IPS-18a (cell line): Measurements from ENCODE around the gene SLAIN2.

Source experiments
- H3K27ac ChIP-seq: one replicate; pipeline ENCODE4 v1.5.1; 2013; ENCODE audit warnings: low read length
- H3K27me3 ChIP-seq: one replicate; pipeline ENCODE4 v1.6.1; 2013; ENCODE audit warnings: mild to moderate bottlenecking, low read length; ENCODE audit not compliant: control insufficient read depth, insufficient read depth
- H3K36me3 ChIP-seq: one replicate; pipeline ENCODE4 v1.6.1; 2013; ENCODE audit warnings: low read depth, low read length; ENCODE audit not compliant: control insufficient read depth
- H3K4me1 ChIP-seq: one replicate; pipeline ENCODE4 v1.6.1; 2013; ENCODE audit warnings: low read depth, low read length; ENCODE audit not compliant: control insufficient read depth
- H3K4me3 ChIP-seq: one replicate; pipeline ENCODE4 v1.5.1; 2013; ENCODE audit warnings: low read length
- H3K9ac ChIP-seq: one replicate; pipeline ENCODE4 v1.6.1; 2013; ENCODE audit warnings: mild to moderate bottlenecking, low read length, moderate library complexity
- H3K9me3 ChIP-seq: one replicate; pipeline ENCODE4 v1.6.1; 2013; ENCODE audit warnings: low read depth, low read length; ENCODE audit not compliant: control insufficient read depth

The SLAIN2 gene

DNA sequence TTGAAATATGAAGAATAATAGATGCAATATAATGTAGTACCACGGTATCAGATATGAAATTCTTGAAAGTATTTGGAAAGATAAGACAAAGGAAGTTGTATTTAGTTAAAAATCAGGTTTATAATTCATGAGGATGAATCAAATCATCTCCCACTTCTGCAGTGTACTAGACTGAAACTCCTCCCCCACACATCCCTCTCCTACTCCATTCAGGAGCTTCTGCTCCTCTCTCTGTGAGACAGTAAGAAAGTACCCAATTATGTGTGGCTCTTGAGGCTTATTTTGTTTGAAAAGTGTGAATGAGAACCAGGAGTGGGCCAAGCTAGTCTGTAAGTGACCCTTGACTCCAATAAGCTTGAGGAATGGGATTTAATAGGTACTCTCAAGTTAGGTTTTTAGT, 9.5 kb downstream of the SLAIN2 start:
- H3K4me3 ChIP-seq, result no peak overlapping the region
- no peak overlapping the region for H3K27ac ChIP-seq
- H3K9ac ChIP-seq, result no peak overlapping the region
- H3K27me3 ChIP-seq, result no peaks in the 10 kb centered on the region
- peaks cover 10% of the 10 kb centered on the region for H3K4me1 ChIP-seq
- H3K36me3 ChIP-seq, result no peaks in the 10 kb centered on the region
- no peaks in the 10 kb centered on the region for H3K9me3 ChIP-seq

DNA sequence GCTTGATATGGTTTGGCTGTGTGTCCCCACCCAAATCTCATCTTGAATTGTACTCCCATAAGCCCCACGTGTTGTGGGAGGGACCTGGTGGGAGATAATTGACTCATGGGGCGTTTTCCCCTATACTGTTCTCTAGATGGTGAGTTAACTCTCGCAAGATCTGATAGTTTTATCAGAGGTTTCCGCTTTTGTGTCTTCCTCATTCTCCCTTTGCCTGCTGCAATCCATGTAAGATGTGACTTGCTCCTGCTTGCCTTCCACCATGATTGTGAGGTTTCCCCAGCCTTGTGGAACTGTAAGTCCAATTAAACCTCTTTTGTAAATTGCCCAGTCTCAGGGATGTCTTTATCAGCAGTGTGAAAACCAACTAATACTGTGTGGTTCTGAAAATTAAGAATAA, 11.5 kb downstream of the SLAIN2 start:
- Histone ChIP-seq H3K9ac (no peak overlapping the region), H3K36me3 (no peaks in the 10 kb centered on the region), H3K4me1 (peaks cover 10% of the 10 kb centered on the region), H3K27ac (no peak overlapping the region), H3K4me3 (no peak overlapping the region), H3K9me3 (no peaks in the 10 kb centered on the region), H3K27me3 (no peaks in the 10 kb centered on the region)

DNA sequence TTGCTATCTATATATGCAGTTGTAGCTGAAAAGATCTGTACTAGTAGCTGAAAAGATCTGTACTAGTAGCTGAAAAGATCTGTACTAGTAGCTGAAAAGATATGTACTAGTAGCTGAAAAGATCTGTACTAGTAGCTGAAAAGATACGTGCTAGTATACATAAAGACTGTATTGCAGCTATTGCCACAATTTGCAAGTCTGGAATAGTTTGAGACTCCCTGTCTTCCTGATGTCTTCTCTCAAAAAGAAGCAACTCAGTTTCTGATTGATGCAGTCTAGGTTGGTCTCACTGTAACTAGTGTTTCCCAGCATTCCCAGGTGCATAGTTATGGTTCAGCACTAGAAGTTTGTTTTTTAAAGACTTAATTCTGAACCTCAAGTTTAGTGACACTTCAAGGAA, 15.0 kb downstream of the SLAIN2 start:
- no peak overlapping the region for H3K27ac ChIP-seq
- no peaks in the 10 kb centered on the region for H3K36me3 ChIP-seq
- H3K9me3 ChIP-seq, result no peaks in the 10 kb centered on the region
- H3K27me3 ChIP-seq, result no peaks in the 10 kb centered on the region
- H3K4me1 ChIP-seq, result no peaks in the 10 kb centered on the region
- H3K9ac ChIP-seq, result no peak overlapping the region
- no peak overlapping the region for H3K4me3 ChIP-seq

DNA sequence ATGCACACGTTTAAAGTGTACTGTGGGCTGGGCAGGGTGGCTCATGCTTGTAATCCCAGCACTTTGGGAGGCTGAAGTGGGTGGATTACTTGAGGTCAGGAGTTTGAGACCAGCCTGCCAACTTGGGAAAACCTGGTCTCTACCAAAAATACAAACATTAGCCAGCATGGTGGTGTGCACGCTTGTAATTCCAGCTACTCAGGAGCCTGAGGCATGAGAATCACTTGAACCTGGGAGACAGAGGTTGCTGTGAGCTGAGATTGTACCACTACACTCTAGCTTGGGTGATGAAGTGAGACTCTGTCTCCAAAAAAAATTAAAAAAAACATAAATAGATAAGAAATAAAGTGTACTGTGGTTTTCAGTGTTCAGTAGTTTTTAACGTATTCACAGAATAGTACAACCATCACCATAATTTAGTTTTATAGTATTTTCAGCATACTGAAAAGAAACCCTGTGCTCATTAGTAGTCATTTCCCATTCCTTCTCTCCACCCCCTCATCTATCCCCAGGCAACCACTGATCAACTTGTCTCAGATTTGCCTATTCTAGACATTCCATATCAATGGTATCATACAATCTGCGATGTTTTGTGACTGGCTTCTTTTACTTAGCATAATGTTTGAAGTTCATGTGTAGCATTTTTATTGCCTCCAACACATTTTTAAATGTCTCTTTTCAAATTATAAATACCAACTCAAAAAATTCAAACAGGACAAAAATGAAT, 19.1 kb downstream of the SLAIN2 start:
- no peaks in the 10 kb centered on the region for H3K9me3 ChIP-seq
- H3K27ac ChIP-seq, result no peak overlapping the region
- H3K36me3 ChIP-seq, result no peaks in the 10 kb centered on the region
- H3K27me3 ChIP-seq, result no peaks in the 10 kb centered on the region
- H3K4me1 ChIP-seq, result no peaks in the 10 kb centered on the region
- no peak overlapping the region for H3K4me3 ChIP-seq
- no peak overlapping the region for H3K9ac ChIP-seq

DNA sequence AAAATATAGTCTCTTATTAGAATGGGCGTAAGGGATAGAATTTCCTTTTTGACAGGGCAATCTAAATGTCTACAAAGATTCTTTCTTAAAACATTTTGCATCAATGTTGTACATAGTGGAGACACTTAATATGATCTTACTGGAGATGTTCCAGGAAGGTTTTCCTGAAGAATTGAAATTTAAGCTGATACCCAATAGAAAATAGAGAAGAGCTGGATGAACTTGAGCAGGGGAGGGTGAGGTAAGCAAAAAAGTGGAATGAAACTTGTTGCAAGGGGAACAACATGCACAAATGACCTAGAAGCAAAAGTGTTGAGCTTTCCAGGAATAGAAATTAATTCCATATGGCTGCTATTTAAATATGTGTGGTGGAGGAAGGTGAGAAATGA, 19.7 kb downstream of the SLAIN2 start:
- Histone ChIP-seq H3K4me1 (no peaks in the 10 kb centered on the region), H3K9me3 (no peaks in the 10 kb centered on the region), H3K4me3 (no peak overlapping the region), H3K27me3 (no peaks in the 10 kb centered on the region), H3K36me3 (no peaks in the 10 kb centered on the region), H3K9ac (no peak overlapping the region), H3K27ac (no peak overlapping the region)

DNA sequence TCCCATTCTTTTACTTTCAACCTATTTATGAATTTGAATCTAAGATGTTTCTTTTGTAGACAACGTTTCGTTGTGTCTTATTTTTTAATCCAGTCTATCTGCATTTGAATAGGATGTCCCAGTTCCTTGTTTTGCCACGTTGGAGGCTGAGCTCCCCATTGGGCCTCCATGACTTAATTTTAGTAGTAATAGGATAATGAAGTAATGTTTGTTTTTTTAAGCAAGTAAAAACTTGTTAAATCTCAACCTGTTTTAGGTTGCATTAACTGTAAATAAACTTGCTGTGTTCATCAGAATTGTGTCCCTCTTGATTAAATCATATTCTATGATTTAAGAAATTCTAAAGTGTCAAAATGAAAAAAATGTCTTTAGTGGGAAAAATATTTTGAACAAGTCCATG, 25.3 kb downstream of the SLAIN2 start:
- Histone ChIP-seq H3K27me3 (no peaks in the 10 kb centered on the region), H3K27ac (no peak overlapping the region), H3K36me3 (no peaks in the 10 kb centered on the region), H3K4me1 (peaks cover 26% of the 10 kb centered on the region), H3K9me3 (no peaks in the 10 kb centered on the region), H3K9ac (no peak overlapping the region), H3K4me3 (no peak overlapping the region)

DNA sequence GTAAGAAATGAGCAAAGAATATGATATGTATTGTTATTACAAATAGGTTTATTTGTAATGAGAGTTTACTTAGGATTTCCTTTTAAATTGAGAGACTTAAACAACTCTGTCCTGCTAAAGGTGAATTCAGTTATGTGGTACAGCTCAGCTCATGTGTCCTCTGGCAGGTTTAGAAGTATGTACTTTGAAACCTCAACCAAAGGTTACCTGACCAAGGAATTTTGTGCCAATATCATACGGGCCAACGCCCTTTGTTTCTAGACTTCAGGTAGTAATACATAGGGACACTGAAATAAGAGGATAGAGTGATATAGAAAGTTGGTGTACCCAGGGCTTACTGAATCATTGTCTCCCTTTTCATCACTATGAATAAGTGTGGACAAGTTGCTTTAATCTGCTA, 25.7 kb downstream of the SLAIN2 start:
- no peaks in the 10 kb centered on the region for H3K9me3 ChIP-seq
- no peak overlapping the region for H3K4me3 ChIP-seq
- H3K27ac ChIP-seq, result no peak overlapping the region
- no peak overlapping the region for H3K9ac ChIP-seq
- H3K27me3 ChIP-seq, result no peaks in the 10 kb centered on the region
- H3K4me1 ChIP-seq, result peaks cover 26% of the 10 kb centered on the region
- H3K36me3 ChIP-seq, result no peaks in the 10 kb centered on the region

DNA sequence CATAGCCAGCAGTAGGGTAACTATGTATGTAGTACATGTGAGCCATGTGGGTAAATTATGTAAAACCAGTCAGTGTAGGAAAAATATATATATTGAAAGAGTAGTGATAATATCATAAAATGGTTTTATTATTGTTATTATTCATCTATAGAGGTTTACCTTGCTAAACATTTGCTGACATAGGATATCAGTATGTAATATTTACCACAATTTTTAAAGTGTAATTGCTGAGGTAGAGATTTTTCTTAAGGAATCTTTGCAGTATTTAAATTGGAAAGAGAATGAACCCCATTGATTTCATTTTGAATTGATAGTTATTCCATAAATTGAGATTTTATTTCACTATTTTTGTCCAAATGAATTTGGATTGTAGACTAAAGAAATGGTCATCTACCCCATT, 27.1 kb downstream of the SLAIN2 start:
- no peaks in the 10 kb centered on the region for H3K36me3 ChIP-seq

DNA sequence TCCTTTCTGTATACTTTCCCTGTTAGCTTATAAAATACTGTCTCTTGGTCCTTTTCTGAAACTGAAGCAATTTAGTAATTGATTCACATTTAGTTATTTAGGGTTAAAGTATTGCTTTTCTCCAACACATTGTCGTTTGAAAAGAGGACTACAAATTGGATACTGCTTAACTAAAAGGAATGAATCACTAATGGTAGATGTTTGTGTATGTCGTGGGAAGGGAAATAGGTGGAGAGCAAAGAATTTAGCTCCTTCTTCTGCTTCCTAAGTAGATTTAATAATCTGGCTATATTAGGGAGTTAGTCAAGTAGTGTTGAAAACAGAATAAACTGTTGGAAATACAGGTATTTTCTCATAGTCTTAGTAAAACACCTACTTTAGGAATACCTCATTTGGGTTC, 27.9 kb downstream of the SLAIN2 start:
- no peak overlapping the region for H3K27ac ChIP-seq
- no peak overlapping the region for H3K4me3 ChIP-seq
- H3K9ac ChIP-seq, result no peak overlapping the region
- no peaks in the 10 kb centered on the region for H3K27me3 ChIP-seq
- no peaks in the 10 kb centered on the region for H3K36me3 ChIP-seq
- H3K4me1 ChIP-seq, result peaks cover 26% of the 10 kb centered on the region
- H3K9me3 ChIP-seq, result no peaks in the 10 kb centered on the region

More for the DNA sequence above, 27.1 kb downstream of the SLAIN2 start:
- peaks cover 26% of the 10 kb centered on the region for H3K4me1 ChIP-seq
- H3K9me3 ChIP-seq, result no peaks in the 10 kb centered on the region
- no peak overlapping the region for H3K27ac ChIP-seq
- no peak overlapping the region for H3K9ac ChIP-seq
- H3K4me3 ChIP-seq, result no peak overlapping the region
- no peaks in the 10 kb centered on the region for H3K27me3 ChIP-seq

DNA sequence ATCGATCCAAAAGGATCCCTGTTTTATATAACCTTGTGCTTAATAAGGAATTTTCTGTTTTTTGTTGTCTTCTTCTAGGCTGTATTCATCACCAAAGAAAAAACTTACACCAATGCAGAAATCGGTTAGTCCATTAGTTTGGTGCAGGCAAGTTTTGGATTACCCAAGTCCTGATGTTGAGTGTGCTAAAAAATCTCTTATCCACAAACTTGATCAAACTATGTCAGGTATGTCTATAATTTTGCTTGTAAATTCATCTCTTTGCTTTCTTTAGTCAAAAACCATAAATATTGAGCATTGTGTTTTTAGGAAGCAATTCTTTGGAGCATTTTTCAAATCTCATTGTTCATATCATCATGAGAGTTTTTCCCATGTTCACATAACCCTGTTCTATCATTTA, 28.4 kb downstream of the SLAIN2 start:
- H3K9ac ChIP-seq, result no peak overlapping the region
- H3K4me1 ChIP-seq, result peaks cover 26% of the 10 kb centered on the region

DNA sequence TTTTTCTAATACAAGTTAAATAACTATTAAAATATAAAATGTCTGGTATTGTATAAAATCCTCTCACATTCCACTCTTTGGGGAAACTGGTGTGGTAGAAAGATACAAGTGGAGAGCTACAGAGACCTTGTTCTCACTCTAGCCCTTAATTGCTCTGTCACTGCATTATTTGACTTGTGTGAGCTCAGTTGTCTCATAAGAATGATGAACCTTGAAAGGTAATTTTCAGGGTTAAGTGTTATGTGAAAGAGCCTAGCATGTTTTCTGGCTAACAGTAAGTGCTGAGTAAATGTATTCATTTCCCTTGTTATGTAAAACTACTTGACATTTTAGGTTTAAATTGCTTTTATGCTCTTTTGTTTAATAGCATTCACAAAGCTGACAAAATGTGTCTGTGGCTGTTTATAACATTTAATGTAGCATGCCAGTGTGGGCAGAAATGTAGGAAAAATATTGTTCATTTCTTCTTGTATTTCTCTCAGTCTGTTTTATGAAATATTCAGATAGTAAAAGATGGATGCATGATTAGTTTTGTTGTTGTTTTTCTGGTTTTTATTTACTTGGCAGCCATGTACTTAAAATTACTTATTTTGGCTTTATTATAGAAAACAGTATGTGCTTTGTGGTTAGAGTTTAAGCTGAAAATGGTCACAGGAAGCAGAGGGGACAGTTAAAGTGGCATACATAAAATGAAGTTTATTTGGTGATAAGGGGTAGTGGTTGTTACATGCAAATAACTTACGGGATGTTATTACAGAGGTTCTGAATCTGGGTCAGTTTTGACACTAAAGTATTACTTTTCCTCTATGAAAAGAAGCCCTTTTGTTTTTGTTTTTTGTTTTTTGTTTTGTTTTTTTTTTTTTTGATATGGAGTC, 29.2 kb downstream of the SLAIN2 start:
- peaks cover 26% of the 10 kb centered on the region for H3K4me1 ChIP-seq
- no peak overlapping the region for H3K9ac ChIP-seq
- H3K27ac ChIP-seq, result no peak overlapping the region
- H3K36me3 ChIP-seq, result no peaks in the 10 kb centered on the region
- no peak overlapping the region for H3K4me3 ChIP-seq
- no peaks in the 10 kb centered on the region for H3K9me3 ChIP-seq
- no peaks in the 10 kb centered on the region for H3K27me3 ChIP-seq

More for the DNA sequence above, 28.4 kb downstream of the SLAIN2 start:
- Histone ChIP-seq H3K27me3 (no peaks in the 10 kb centered on the region), H3K36me3 (no peaks in the 10 kb centered on the region), H3K4me3 (no peak overlapping the region), H3K9me3 (no peaks in the 10 kb centered on the region), H3K27ac (no peak overlapping the region)

DNA sequence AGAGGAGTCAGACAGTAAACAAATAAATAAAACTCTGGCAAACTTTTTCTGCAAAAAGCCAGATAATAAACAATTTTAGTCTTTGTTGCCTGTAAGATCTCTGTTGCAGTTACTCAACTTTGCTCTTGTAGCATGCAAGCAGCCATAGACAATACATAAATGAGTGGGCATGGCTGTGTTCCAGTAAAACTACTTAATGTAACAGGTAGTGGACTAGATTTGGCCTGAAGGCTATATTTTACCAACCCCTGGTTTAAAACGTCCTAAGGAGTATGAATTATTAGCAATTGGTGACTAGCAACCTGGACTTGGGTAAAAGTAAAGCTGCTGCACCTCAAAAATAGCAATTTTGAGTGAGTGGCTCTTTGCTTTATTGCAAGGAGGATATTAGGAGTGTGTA, 30.9 kb downstream of the SLAIN2 start:
- Histone ChIP-seq H3K36me3 (no peaks in the 10 kb centered on the region), H3K9ac (no peak overlapping the region), H3K27ac (no peak overlapping the region)

More for the DNA sequence above, 30.9 kb downstream of the SLAIN2 start:
- H3K9me3 ChIP-seq, result no peaks in the 10 kb centered on the region
- H3K27me3 ChIP-seq, result no peaks in the 10 kb centered on the region
- peaks cover 19% of the 10 kb centered on the region for H3K4me1 ChIP-seq
- H3K4me3 ChIP-seq, result no peak overlapping the region
